K562 (cell line): ENCODE data around the gene NDUFAF4. TPM values are rescaled to one million over a fixed set of nuclear protein-coding genes. Genes with fewer than 3 reads are reported as not detected.

Experiments
- CEBPG ChIP-seq, 3 experiments: fragments of 200-800 bp in 1 of 3; sonication (Bioruptor generic) in 1 of 3; sonication (generic) in 1 of 3; formaldehyde crosslinking in 1 of 3; IDR thresholded peaks in 2 of 3; conservative IDR thresholded peaks in 1 of 3; 2 replicates each; pipeline versions ENCODE4 v1.6.1 to v1.8.0; 2016 to 2022; ENCODE audit warnings: missing compliant biosample characterization in 2 of 3, missing genetic modification characterization in 2 of 3, mild to moderate bottlenecking in 1 of 3, missing genetic modification reagents in 1 of 3
- CGGBP1 ChIP-seq: fragments of 250-450 bp; sonication (Bioruptor Pico); IDR thresholded peaks from 2 replicates; pipeline ENCODE4 v1.9.0; 2021; ENCODE audit warnings: mild to moderate bottlenecking
- FOXJ2 ChIP-seq: fragments of 200-800 bp; sonication (Bioruptor generic); IDR thresholded peaks from 2 replicates; pipeline ENCODE4 v1.6.1; 2016; ENCODE audit warnings: missing genetic modification characterization, missing compliant biosample characterization
- HEY1 ChIP-seq: fragments of 250-450 bp; sonication (Bioruptor Pico); IDR thresholded peaks from 2 replicates; pipeline ENCODE4 v1.5.0; 2020; ENCODE audit warnings: mild to moderate bottlenecking, moderate library complexity, borderline replicate concordance
- HMG20A ChIP-seq: fragments of 450-650 bp; formaldehyde crosslinking; conservative IDR thresholded peaks from 2 replicates; pipeline ENCODE4 v1.4.0; 2020; ENCODE audit warnings: mild to moderate bottlenecking, mixed read lengths
- HNRNPUL1 ChIP-seq: fragments of 200-400 bp; formaldehyde crosslinking; IDR thresholded peaks from 2 replicates; pipeline ENCODE4 v1.6.1; 2017; ENCODE audit warnings: low read length
- MCM2 ChIP-seq: fragments of 450-650 bp; IDR thresholded peaks from 2 replicates; pipeline ENCODE4 v1.6.1; 2017; ENCODE audit warnings: low read depth, mild to moderate bottlenecking
- POLR3A ChIP-seq: IDR thresholded peaks from 2 replicates; pipeline ENCODE4 v1.6.1; 2011; ENCODE audit warnings: borderline replicate concordance, mild to moderate bottlenecking, moderate library complexity; ENCODE audit not compliant: insufficient read length, insufficient read depth; ENCODE audit errors: extremely low read depth
- TEAD4 ChIP-seq, 2 experiments: sonication (generic) in 1 of 2; formaldehyde crosslinking in 1 of 2; IDR thresholded peaks; 2 replicates each; pipeline versions ENCODE4 v1.6.1 to v1.8.0; 2012 to 2022; ENCODE audit warnings: borderline replicate concordance in 1 of 2, inconsistent platforms in 1 of 2, low read length in 1 of 2, mild to moderate bottlenecking in 1 of 2, missing genetic modification reagents in 1 of 2
- THRB ChIP-seq: fragments of 450-650 bp; formaldehyde crosslinking; conservative IDR thresholded peaks from 2 replicates; pipeline ENCODE4 v1.4.0; 2022; ENCODE audit warnings: mild to moderate bottlenecking, missing genetic modification characterization
- YBX1 ChIP-seq: fragments of 450-650 bp; IDR thresholded peaks from 2 replicates; pipeline ENCODE4 v1.7.1; 2016; ENCODE audit warnings: mild to moderate bottlenecking
- ZBTB49 ChIP-seq: sonication (generic); formaldehyde crosslinking; IDR thresholded peaks from 2 replicates; pipeline ENCODE4 v1.8.0; 2022; ENCODE audit warnings: missing genetic modification reagents, mild to moderate bottlenecking, borderline replicate concordance
- ZNF133 ChIP-seq: fragments of 250-450 bp; sonication (Bioruptor Pico); IDR thresholded peaks from 2 replicates; pipeline ENCODE4 v1.4.0; 2020; ENCODE audit warnings: mild to moderate bottlenecking
- ZNF318 ChIP-seq, 2 experiments: fragments of 450-650 bp; IDR thresholded peaks; 2 replicates each; pipeline ENCODE4 v1.6.1; 2016; ENCODE audit warnings: mild to moderate bottlenecking in 2 of 2, borderline replicate concordance in 1 of 2, low read depth in 1 of 2, moderate library complexity in 1 of 2
- ZNF589 ChIP-seq: fragments of 200-800 bp; sonication (Bioruptor generic); IDR thresholded peaks from 2 replicates; pipeline ENCODE4 v1.6.1; 2016; ENCODE audit warnings: low read depth, missing genetic modification characterization, missing compliant biosample characterization
- polyA plus RNA-seq, 8 experiments: library from polyadenylated mRNA; depleted of rRNA in 4 of 8; stranded (reverse) in 5 of 8; unstranded in 3 of 8; fragments of >200 nt; fragmentation: Nextera tagmentation in 2 of 8; fragmentation: Illumina TruSeq in 1 of 8; extraction: Ambion mirVana in 2 of 8; extraction: Trizol in 1 of 8; gene quantifications; 2 replicates each; pipeline versions ENCODE4 v1.2.1 to v1.2.3, GENCODE V29; 2011 to 2014; ENCODE audit warnings: inconsistent platforms in 1 of 8, missing spikeins in 1 of 8
- total RNA-seq, 7 experiments: library from RNA; depleted of rRNA in 6 of 7; stranded (reverse); fragments of >200 nt in 6 of 7; fragmentation: Illumina TruSeq in 2 of 7; extraction: Trizol in 2 of 7; gene quantifications; 2 replicates each; pipeline versions ENCODE4 v1.2.1 to v1.2.3, GENCODE V29; 2011 to 2021; ENCODE audit warnings: low replicate concordance in 1 of 7

Gene NDUFAF4
- total and polyA plus RNA-seq, 9 of the 15 experiments (the other 6 are each of a cell fraction or from before 2014, with no cell fraction given) = 45.0 to 418 (median 136) TPM

GRCh38 chr6:96926425-96926824 is 28.7 kb upstream of the NDUFAF4 start (continued):
- no peak for TF ChIP-seq ZBTB49 (CRISPR knock-in tag)
- no peak for TF ChIP-seq ZNF589 (CRISPR knock-in tag)
- no peak for TF ChIP-seq CGGBP1 (CRISPR knock-in tag)
- TF ChIP-seq MCM2 = no peak
- TF ChIP-seq YBX1 = no peak
- no peak for TF ChIP-seq FOXJ2 (tag)
- TF ChIP-seq CEBPG (CRISPR knock-in tag; IDR thresholded peaks at IDR 0.05) = no peak
- TF ChIP-seq CEBPG (tag; conservative IDR thresholded peaks at IDR 0.05 in 1 of 2, IDR thresholded peaks at IDR 0.05 in 1 of 2) = no peak
- TF ChIP-seq ZNF318 (IDR thresholded peaks at IDR 0.05; ENCODE audit: borderline replicate concordance in 1 of 2, low read depth in 1 of 2) = no peak
- no peak for TF ChIP-seq POLR3A
- TF ChIP-seq TEAD4 (IDR thresholded peaks at IDR 0.05; ENCODE audit: low read length) = peak; percentile 80
- no peak for TF ChIP-seq TEAD4 (CRISPR knock-in tag; IDR thresholded peaks at IDR 0.05; ENCODE audit: borderline replicate concordance)
- no peak for TF ChIP-seq HMG20A (CRISPR knock-in tag)
- TF ChIP-seq THRB (CRISPR knock-in tag) = peak; percentile 48; the same call in 1 of the 2 replicates
- TF ChIP-seq HNRNPUL1 = no peak
- TF ChIP-seq ZNF133 (CRISPR knock-in tag) = no peak
- no peak for TF ChIP-seq HEY1 (CRISPR knock-in tag)
